CD14-positive monocyte (primary cell): ENCODE data around the gene PPP1R8. TPM values are rescaled to one million over a fixed set of nuclear protein-coding genes. Genes with fewer than 3 reads are reported as not detected.

Source experiments
- DNase-seq, 3 donors: peaks; one replicate each; pipeline ENCODE4 v3.0.0-alpha.2; 2011 to 2022
- H2AFZ ChIP-seq: 2 replicates; pipeline ENCODE4 v1.6.0; 2012; ENCODE audit warnings: mild to moderate bottlenecking, low read depth, low read length, inconsistent platforms; ENCODE audit not compliant: insufficient read depth, poor library complexity, severe bottlenecking
- H3K27ac ChIP-seq, 2 donors: 1 replicate in 1 of 2; 2 replicates in 1 of 2; pipeline ENCODE4 v1.5.1; 2012 to 2013; ENCODE audit warnings: low read length in 2 of 2, control low read depth in 1 of 2, inconsistent platforms in 1 of 2, low read depth in 1 of 2, mild to moderate bottlenecking in 1 of 2
- H3K27me3 ChIP-seq, 2 donors: one replicate each; pipeline versions ENCODE4 v1.6.0 to v1.6.1; 2011 to 2013; ENCODE audit warnings: low read length in 2 of 2; ENCODE audit not compliant: control insufficient read depth in 2 of 2, insufficient read depth in 2 of 2
- H3K36me3 ChIP-seq, 2 donors: replicated peaks in 1 of 2; 1 replicate in 1 of 2; 2 replicates in 1 of 2; pipeline versions ENCODE4 v1.5.1 to v1.6.1; 2012 to 2013; ENCODE audit warnings: low read length in 2 of 2, control low read depth in 1 of 2, inconsistent platforms in 1 of 2, mild to moderate bottlenecking in 1 of 2; ENCODE audit not compliant: insufficient read depth in 2 of 2, control insufficient read depth in 1 of 2
- H3K4me1 ChIP-seq, 2 donors: 1 replicate in 1 of 2; 2 replicates in 1 of 2; pipeline versions ENCODE4 v1.5.1 to v1.6.1; 2012 to 2013; ENCODE audit warnings: low read length in 2 of 2, control low read depth in 1 of 2, inconsistent platforms in 1 of 2, mild to moderate bottlenecking in 1 of 2, moderate library complexity in 1 of 2; ENCODE audit not compliant: insufficient read depth in 2 of 2, control insufficient read depth in 1 of 2
- H3K4me2 ChIP-seq: replicated peaks from 2 replicates; pipeline ENCODE3; 2012; ENCODE audit warnings: low read length, moderate library complexity, mild to moderate bottlenecking; ENCODE audit not compliant: poor library complexity, severe bottlenecking; ENCODE audit errors: extremely low read depth
- H3K4me3 ChIP-seq, 3 experiments: fragments of 200-600 bp in 1 of 3; sonication (generic) in 1 of 3; replicated peaks in 1 of 3; 1 replicate in 2 of 3; 2 replicates in 1 of 3; pipeline ENCODE4 v1.5.1; 2011 to 2013; ENCODE audit warnings: low read length in 3 of 3, mild to moderate bottlenecking in 3 of 3, control low read depth in 2 of 3, low read depth in 2 of 3, inconsistent platforms in 1 of 3, moderate library complexity in 1 of 3
- H3K79me2 ChIP-seq: 2 replicates; pipeline ENCODE4 v1.6.0; 2012; ENCODE audit warnings: mild to moderate bottlenecking, control low read depth, inconsistent platforms, low read length, moderate library complexity; ENCODE audit not compliant: insufficient read depth
- H3K9ac ChIP-seq: 2 replicates; pipeline ENCODE4 v1.6.0; 2017; ENCODE audit warnings: low read length, mild to moderate bottlenecking; ENCODE audit not compliant: insufficient read depth, poor library complexity, severe bottlenecking
- H3K9me3 ChIP-seq, 2 donors: replicated peaks in 1 of 2; 1 replicate in 1 of 2; 2 replicates in 1 of 2; pipeline versions ENCODE4 v1.5.1 to v1.6.1; 2012 to 2013; ENCODE audit warnings: low read length in 2 of 2, control low read depth in 1 of 2; ENCODE audit not compliant: control insufficient read depth in 1 of 2, insufficient read depth in 1 of 2
- H4K20me1 ChIP-seq: 2 replicates; pipeline ENCODE4 v1.6.0; 2012; ENCODE audit warnings: mild to moderate bottlenecking, low read length, control low read depth, moderate library complexity; ENCODE audit not compliant: insufficient read depth
- H3K27ac Mint-ChIP-seq, 7 donors: one replicate each; pipeline ENCODE4 v1.8.0; 2020; ENCODE audit warnings: mild to moderate bottlenecking in 7 of 7, mixed read lengths in 7 of 7, moderate library complexity in 6 of 7, inconsistent platforms in 2 of 7
- H3K27me3 Mint-ChIP-seq, 3 donors: one replicate each; pipeline ENCODE4 v1.8.0; 2021 to 2022; ENCODE audit warnings: low read depth in 3 of 3, mild to moderate bottlenecking in 3 of 3, mixed read lengths in 3 of 3, moderate library complexity in 3 of 3, inconsistent platforms in 1 of 3
- H3K36me3 Mint-ChIP-seq, 2 donors: one replicate each; pipeline ENCODE4 v1.8.0; 2020; ENCODE audit warnings: mixed read lengths in 2 of 2, inconsistent platforms in 1 of 2, mild to moderate bottlenecking in 1 of 2
- H3K4me1 Mint-ChIP-seq: one replicate; pipeline ENCODE4 v1.8.0; 2020; ENCODE audit warnings: mild to moderate bottlenecking, mixed read lengths
- H3K4me3 Mint-ChIP-seq, 2 donors: one replicate each; pipeline ENCODE4 v1.8.0; 2020; ENCODE audit warnings: mild to moderate bottlenecking in 2 of 2, mixed read lengths in 2 of 2, moderate library complexity in 1 of 2
- H3K9me3 Mint-ChIP-seq, 7 donors: one replicate each; pipeline ENCODE4 v1.8.0; 2020 to 2022; ENCODE audit warnings: mixed read lengths in 7 of 7, mild to moderate bottlenecking in 6 of 7, moderate library complexity in 6 of 7, inconsistent platforms in 2 of 7
- CTCF ChIP-seq: fragments of 200-600 bp; IDR thresholded peaks from one replicate; pipeline ENCODE4 v1.8.0; 2022; ENCODE audit warnings: antibody characterized with exemption, mild to moderate bottlenecking
- WGBS: methylation state at CpG from one replicate; pipeline ENCODE4 v1.1.5; 2013; ENCODE audit warnings: missing lambda C conversion rate; ENCODE audit not compliant: insufficient coverage; 5-methylcytosine and 5-hydroxymethylcytosine counted together
- intact Hi-C, 2 donors: fragments of 100-400 bp; cut with micrococcal nuclease; formaldehyde crosslinking; loops; one replicate each; pipeline versions ENCODE4 v1.15.0 to v1.15.1; 2023
- polyA plus RNA-seq, 3 donors: library from polyadenylated mRNA; depleted of rRNA in 1 of 3; unstranded in 2 of 3; stranded (reverse) in 1 of 3; fragments of 300-500 nt in 2 of 3; fragments of >200 nt in 1 of 3; fragmentation: Illumina TruSeq in 2 of 3; gene quantifications; 1 replicate in 2 of 3; 2 replicates in 1 of 3; pipeline ENCODE4 v1.2.3, GENCODE V29; 2012 to 2021

PPP1R8 gene
- polyA plus RNA-seq, 3 donors, result 17.0 to 23.9 (median 21.4) TPM

- Mint-ChIP-seq H3K9me3 (peaks cover 0 to 5% (median 0%) of the 10 kb centered on the region in 7 donors), H3K4me3 (no peak overlapping the region), H3K27ac (no peak overlapping the region), H3K4me1 (peaks cover 15% of the 10 kb centered on the region), H3K36me3 (peaks cover 42 to 62% of the 10 kb centered on the region in 2 donors), H3K27me3 (no peaks in the 10 kb centered on the region)
- intact Hi-C loops, result no loop called here
- TF ChIP-seq CTCF, result no peak
- no peak overlapping the region for H3K4me2 ChIP-seq
- no peak overlapping the region for H3K4me3 ChIP-seq
- H3K36me3 ChIP-seq, result peaks cover 47 to 61% of the 10 kb centered on the region in 2 donors
- H3K9me3 ChIP-seq, result no peaks in the 10 kb centered on the region
- peaks cover 75% of the 10 kb centered on the region for H3K79me2 ChIP-seq
- no peaks in the 10 kb centered on the region for H3K27me3 ChIP-seq
- peaks cover 24% of the 10 kb centered on the region for H4K20me1 ChIP-seq
- peaks cover 10 to 12% of the 10 kb centered on the region in 2 donors for H3K4me1 ChIP-seq
- no peak overlapping the region for H3K27ac ChIP-seq
- H2AFZ ChIP-seq, result no peak overlapping the region
- no CpG with 5 or more reads among the region's 1 CpG for WGBS
- H3K9ac ChIP-seq, result no peak overlapping the region
- no peak for DNase-seq
Observed at GRCh38 chr1:27835501-27835900, 4.9 kb downstream of the PPP1R8 start.

GRCh38 chr1:27849951-27850350 is 19.4 kb downstream of the PPP1R8 start:
- no peak for DNase-seq
- peaks cover 55 to 69% of the 10 kb centered on the region in 2 donors for H3K36me3 ChIP-seq
- H3K9me3 Mint-ChIP-seq, result peaks cover 0 to 5% (median 0%) of the 10 kb centered on the region in 7 donors
- WGBS, result 80% methylated on average over 1 of the region's 7 CpGs
- no peak overlapping the region for H2AFZ ChIP-seq
- peak overlapping the region in 3 of 7 donors; percentile 57 to 75 (median 68) for H3K27ac Mint-ChIP-seq
- H3K9me3 ChIP-seq, result no peaks in the 10 kb centered on the region
- H3K36me3 Mint-ChIP-seq, result peaks cover 55 to 70% of the 10 kb centered on the region in 2 donors
- H3K4me3 Mint-ChIP-seq, result no peak overlapping the region
- H3K4me1 ChIP-seq, result no peaks in the 10 kb centered on the region
- no peak overlapping the region for H3K27ac ChIP-seq
- H3K4me3 ChIP-seq, result no peak overlapping the region
- no peaks in the 10 kb centered on the region for H3K4me1 Mint-ChIP-seq
- no peak for TF ChIP-seq CTCF
- H3K9ac ChIP-seq, result no peak overlapping the region
- intact Hi-C loops, result loop anchor here in 1 of 2 donors (10.0 kb wide), 1 partner anchor 375 kb away; no protein-coding TSS in a partner anchor
- H3K4me2 ChIP-seq, result no peak overlapping the region
- no peaks in the 10 kb centered on the region for H3K27me3 ChIP-seq
- H3K27me3 Mint-ChIP-seq, result peaks cover 0 to 2% (median 0%) of the 10 kb centered on the region in 3 donors
- peaks cover 4% of the 10 kb centered on the region for H4K20me1 ChIP-seq
- no peaks in the 10 kb centered on the region for H3K79me2 ChIP-seq
